HG03196 (cell line): ENCODE results near the gene GAP43.

Experiments
- ATAC-seq: cut with Tn5 transposase; IDR thresholded peaks from one replicate; pipeline ENCODE4 v1.9.1; 2021; ENCODE audit not compliant: unreplicated experiment

GAP43 gene

DNA sequence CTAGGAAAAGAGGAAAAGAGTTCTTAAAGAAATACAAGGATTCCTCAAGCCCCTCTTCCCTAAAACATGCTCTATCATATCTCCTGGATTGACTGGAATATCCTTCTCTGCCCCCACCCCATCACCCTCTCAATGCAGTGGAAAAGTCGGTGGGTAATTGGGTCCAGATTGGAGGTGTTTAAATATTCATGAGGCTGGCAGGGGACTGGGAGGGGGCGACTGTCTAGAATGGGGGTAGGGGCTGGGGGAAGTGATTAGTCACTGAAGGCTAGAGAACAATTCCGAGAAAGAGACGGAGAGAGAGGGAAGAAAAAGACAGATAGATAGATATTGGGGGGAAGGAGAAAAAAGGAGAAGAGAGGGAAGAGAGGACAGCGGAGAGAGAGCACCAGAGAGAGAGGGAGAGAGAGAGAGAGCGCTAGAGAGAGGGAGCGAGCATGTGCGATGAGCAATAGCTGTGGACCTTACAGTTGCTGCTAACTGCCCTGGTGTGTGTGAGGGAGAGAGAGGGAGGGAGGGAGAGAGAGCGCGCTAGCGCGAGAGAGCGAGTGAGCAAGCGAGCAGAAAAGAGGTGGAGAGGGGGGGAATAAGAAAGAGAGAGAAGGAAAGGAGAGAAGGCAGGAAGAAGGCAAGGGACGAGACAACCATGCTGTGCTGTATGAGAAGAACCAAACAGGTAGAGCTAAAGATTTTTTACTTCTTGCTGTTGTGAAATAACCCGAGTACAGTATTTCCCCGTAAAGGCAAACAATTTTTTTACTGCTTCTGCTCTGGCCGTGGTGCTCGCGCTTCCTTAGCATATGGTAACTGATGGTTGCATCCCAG, at the start of gene GAP43:
Gene GAP43, plus strand, starts transcription at position 467 of the 825 bp plus-strand sequence. Its CDS starts 180 bp downstream, at position 647.
- ATAC-seq = no peak

DNA sequence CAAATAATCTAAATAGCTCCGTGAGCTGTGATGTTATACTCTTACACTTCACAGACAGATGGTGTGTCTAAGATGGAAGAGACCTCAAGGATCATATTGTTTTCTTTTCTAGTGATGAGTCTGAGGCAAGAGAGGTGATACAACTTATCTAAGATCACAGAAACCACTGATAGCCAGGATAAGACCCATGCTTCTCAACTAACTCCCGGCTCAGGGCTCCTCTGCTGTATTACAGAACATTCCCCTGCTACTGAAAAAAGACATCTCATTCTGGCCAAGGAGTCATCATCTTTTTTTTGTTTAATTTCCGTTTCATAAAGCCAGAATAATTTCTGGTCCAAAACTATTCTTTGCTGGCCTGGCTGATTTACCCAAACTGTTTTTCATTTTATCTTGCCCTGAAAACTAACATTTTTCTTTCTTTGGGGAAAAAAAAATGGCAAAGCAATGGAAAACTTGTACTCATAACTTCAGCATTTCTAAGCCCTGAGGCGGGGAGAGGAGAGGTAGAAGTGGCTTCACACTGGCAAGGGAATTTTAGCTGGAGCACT, 46.9 kb upstream of the GAP43 start:
- ATAC-seq = no peak

GRCh38 chr3:115577000-115577399, 46.3 kb upstream of the GAP43 start:
- no peak for ATAC-seq

- ATAC-seq = no peak
These were observed 45.0 kb upstream of the GAP43 start for GRCh38 chr3:115578331-115578730.

DNA sequence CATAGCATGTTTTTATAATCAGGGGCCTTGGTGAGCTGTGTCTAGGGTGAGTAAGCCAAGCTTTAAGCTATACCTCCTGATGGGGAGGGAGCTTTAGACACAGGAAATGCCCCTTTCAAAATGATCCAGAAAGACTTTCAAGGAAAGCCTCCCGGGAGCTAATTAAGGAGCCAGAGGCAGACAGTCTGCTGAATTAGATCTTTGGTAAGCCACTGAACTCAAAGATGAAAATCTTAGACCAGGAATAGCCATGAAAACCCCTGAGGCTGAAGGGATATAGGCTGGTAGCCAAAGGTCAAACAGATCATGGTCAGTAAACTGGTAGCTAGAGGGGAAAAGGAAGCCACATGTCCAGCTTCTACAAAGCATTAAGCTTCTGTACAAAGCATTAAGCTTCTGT, 42.7 kb upstream of the GAP43 start:
- ATAC-seq = no peak

DNA sequence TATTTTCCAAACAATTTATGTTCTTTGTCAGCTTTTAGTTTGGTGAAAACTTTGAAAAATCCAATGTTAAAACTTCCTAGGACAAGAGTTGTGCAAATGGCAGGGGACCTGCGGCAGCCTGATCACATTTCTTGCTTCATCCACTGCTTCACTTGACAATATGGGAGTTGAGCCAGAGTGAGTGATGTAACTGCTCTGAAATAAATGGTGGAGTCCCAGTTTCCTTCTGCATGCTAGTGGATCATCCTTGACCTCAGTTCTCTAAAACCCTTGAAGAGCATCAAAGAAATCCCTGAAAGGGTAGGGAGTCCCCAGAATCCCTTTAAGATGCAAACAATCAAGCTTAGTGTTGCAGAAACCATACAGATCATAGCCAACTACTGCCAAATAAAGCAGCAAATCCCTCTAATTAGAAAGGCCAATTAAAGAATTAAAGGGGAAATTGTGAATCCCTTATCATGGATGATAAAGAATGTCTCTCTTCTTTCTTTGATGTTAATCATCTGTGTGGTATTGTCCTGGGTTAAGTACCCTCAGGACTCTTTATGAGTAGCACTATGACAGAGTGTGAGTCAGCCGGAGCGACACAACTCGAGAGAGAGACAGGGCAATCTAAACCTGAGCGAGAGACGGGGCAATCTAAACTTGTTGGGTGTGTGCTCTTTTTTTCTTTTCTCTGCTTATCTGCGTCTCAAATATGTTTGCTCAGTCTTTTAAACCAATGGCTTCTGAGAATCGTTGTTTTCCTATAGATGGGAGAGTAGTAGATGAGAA, 41.8 kb upstream of the GAP43 start:
- no peak for ATAC-seq

DNA sequence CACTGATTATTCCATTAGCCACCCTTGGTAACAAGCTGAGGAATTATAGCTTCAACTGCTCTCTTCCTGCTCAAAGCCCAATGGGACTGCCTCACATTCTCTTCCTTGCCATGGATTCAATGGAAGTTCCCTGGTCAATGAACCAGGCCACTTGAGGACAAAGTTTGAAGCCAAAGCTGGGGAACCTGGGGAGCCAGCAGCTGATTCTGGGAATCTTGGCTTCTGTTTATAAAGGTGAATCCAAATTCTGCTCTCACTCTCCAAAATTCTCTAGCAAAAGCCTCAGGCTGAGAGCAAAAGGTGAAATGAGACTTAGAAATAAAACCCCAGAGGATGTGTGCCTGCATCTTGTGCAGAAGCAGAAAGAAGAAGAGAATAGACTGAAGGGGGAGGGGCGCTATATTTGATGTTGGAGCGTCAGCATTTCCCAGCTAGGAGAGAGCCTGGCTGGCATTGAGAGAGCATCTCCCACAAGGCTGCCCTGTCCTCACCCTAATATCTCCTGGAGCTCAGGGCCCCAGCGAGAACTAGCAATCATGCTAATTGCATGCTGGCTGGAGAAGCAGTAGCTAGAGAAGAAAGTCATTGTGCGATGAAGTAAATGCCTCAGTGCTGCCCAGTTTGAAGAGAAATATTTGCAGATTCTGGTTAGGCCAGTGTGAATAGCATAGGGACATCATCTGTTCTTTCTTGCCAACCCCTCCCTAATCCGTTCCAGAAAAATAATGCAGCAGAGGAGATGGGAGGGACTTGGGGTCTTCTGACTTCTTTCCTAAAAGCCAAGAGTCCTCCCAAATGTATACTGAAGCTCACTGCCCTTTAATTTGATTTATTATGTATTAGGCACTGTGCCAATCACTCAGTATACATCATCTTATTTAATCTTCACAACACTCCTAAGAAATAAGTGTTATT, 34.9 kb upstream of the GAP43 start:
- no peak for ATAC-seq

DNA sequence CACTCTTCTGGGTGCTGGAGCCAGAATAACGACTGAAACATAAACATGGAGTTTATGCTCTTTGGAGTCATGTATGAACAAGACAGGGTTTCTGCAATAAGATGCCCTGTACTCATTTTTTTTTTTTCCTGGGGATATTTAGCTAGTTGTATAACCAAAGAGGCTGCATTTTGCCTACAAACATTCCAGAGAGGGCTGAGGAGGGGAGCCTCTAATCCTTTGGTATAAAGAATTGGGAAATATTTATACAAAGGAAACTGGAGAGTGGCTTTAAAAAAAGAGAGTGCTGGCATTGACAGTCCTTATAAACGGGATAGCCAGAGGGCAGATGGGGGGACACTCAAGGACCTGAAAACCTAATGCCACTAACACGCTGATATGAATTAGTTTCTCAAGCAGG, 32.4 kb upstream of the GAP43 start:
- no peak for ATAC-seq

DNA sequence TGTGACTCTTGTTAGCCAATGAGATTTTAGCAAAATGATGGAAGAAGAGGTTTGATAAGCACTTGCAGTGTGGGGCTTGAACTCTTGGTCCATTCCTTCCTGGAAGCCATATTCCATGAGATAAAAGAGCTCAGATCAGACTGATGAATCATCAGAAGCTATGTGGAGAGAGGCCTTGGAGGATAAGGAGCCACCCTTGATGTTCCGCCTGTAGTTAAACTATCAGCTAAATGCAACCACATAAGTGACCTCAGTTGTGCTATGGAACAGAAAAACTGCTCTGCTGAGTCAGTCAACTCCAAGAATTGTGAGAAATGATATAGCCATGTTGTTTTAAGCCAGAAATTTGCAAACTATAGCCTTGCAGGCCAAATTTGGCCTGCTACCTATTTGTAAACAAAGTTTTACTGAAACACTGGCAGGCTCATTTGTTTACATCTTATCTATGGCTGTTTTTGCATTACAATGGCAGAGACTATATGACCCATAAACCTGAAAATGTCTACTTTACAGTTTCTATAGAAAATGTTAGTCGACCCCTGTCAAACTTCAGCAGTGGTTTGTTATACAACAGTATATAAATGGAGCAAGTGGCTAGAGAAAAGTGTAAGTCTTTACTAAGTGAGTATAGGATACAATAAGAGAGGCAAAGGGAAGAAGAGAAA, 27.6 kb upstream of the GAP43 start:
- ATAC-seq = no peak

DNA sequence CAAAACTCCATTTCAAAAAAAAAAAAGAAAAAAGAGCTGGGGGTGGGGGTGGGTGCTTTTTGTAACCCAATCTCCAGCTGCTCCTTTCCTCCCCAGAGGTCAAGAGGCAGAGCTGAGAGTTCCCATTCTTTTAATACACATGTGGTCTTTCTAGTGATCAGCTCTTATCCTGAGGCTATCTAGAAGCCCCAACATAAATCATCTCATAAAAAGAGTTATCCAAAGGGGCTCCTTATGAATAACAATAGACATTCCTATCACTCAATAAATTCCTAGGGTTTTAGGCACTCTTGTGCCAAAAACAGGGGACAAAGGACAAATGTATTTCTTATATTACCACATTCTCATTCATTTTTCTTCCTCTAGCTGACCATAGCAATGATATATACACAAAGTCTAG, 25.1 kb upstream of the GAP43 start:
- no peak for ATAC-seq

- ATAC-seq = no peak
These were observed 21.1 kb upstream of the GAP43 start for GRCh38 chr3:115602194-115602593.

DNA sequence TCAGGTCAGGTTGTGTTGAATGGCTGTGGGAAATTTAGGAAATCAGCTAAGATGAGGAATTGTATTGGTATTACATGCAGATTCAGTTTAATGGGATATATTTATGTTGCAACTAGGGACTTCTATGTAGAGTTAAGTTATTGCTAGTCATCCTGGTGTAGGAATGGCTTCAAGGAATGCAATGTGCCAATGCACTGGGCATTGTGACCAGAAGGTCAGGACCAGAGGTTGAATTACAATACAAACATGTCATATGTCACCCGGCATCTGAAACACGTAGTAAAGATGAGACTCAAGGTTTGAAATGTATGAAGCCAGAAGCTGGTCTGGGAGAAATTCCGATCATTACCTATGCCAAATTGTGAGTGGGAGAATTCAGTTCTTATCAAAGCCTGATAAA, 11.7 kb upstream of the GAP43 start:
- ATAC-seq = no peak

GRCh38 chr3:115615001-115615814, 8.1 kb upstream of the GAP43 start:
- no peak for ATAC-seq

GRCh38 chr3:115616461-115616860, 6.8 kb upstream of the GAP43 start:
- ATAC-seq = no peak

DNA sequence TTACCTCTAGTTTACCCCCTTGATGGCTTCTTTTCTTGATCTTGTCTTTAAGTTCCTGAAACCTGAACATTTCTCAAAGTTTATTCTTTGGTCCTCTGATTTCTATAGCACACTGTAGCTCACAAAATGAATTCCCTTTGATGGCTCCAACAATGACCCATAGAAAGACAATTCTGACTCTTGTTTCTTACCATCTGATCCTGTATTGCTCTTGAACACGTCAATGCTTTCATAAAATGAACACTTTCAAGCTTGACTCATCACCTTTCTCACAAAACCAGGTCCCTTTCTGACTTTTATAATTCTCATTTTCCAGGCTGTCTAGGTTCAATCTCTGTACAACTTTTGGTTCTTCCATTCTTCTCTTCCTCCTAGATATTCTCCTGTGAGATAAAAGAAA, 5.7 kb upstream of the GAP43 start:
- ATAC-seq = no peak

- no peak for ATAC-seq
These were observed 875 bp downstream of the GAP43 start for GRCh38 chr3:115624029-115624741.

- no peak for ATAC-seq
These were observed 1.6 kb downstream of the GAP43 start for GRCh38 chr3:115624901-115625300.

- no peak for ATAC-seq
These were observed 2.7 kb downstream of the GAP43 start for GRCh38 chr3:115626006-115626409.

DNA sequence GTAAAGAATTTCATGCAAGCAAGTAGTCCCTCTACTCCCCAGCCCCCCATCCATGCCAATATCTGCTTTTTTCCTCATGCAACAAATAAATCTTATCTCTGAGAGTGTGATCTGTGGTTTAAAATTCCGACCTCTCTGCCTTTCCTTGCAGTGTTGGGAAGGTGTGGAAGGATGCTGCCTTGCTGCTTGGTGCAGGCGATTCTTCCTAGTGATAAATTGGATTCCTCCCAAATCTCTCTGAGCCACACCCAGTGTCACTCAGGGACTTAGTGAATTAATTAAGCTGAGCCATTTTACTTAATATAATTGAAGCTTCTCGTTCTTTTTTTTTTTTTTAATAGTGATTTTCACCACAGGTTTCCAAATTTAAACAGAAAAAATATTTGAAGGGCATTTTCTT, 3.4 kb downstream of the GAP43 start:
- no peak for ATAC-seq
